BLaER1 treated with 17β-estradiol and CSF1 and Interleukin-3, amounts not matched to agents 10 nM and 100 nM (cell line): ENCODE results near the gene MTA1.

Source experiments
- H3K27ac ChIP-seq, 11 experiments: shearing (Covaris generic); formaldehyde crosslinking; 2 replicates each; pipeline ENCODE4 v1.8.1; 2022
- H3K27me3 ChIP-seq, 11 experiments: shearing (Covaris generic); formaldehyde crosslinking; 2 replicates each; pipeline ENCODE4 v1.8.1; 2022
- H3K36me3 ChIP-seq, 11 experiments: shearing (Covaris generic); formaldehyde crosslinking; 2 replicates each; pipeline ENCODE4 v1.8.1; 2022
- H3K4me1 ChIP-seq, 10 experiments: shearing (Covaris generic); formaldehyde crosslinking; 2 replicates each; pipeline ENCODE4 v1.8.1; 2022
- H3K4me2 ChIP-seq, 11 experiments: shearing (Covaris generic); formaldehyde crosslinking; 2 replicates each; pipeline ENCODE4 v1.8.1; 2022
- H3K4me3 ChIP-seq, 10 experiments: shearing (Covaris generic); formaldehyde crosslinking; 2 replicates each; pipeline ENCODE4 v1.8.1; 2022
- H3K9ac ChIP-seq, 11 experiments: shearing (Covaris generic); formaldehyde crosslinking; 2 replicates each; pipeline ENCODE4 v1.8.1; 2022
- H3K9me3 ChIP-seq, 11 experiments: shearing (Covaris generic); formaldehyde crosslinking; replicated peaks in 1 of 11; 2 replicates each; pipeline ENCODE4 v1.8.1; 2022
- H4K20me1 ChIP-seq, 11 experiments: shearing (Covaris generic); formaldehyde crosslinking; 2 replicates each; pipeline ENCODE4 v1.8.1; 2022
- Cebpa-rat ChIP-seq, 11 experiments: shearing (Covaris generic); IDR thresholded peaks; 2 replicates each; pipeline ENCODE4 v1.8.1; 2022

Gene MTA1

DNA sequence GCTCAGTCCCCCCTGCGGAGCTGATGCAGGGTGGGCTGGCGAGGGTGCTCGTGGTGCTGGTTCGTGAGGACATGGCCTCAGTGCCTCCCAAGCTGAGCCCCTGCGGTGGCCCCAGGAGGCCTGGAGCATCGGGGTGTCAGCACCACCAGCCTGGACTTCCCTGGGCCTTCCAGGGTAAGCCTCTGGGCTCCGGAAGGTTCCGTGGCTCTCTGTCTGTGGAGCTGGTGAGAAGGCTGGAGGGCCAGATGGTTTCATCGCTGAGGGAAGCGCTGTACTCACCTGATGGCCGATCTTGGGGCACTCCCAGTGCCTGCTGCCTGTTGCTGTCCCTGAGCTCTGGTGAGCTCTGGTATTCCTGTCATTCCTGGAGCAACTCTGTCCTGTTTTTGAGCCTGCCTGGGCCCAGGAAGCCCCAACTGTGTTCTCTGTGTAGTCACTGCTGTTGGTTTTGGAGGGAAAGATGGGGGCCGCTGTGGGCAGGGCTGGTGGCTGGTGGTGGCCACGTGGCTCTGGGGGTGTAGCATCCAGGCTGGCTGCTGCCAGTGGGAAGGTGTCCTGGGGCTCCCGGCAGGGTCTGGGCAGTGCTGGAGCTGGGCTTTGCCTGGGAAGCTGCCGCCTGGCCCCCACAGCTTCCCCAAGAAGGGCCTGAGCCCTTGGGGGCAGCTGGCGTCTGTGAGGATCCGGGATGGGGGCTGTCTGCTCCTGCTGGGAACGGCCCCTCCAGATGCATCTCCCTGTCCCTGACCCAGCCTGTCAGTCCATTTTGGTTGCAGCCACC, 18.3 kb downstream of the MTA1 start:
- TF ChIP-seq Cebpa-rat (IDR thresholded peaks at IDR 0.05): no peak
- peak overlapping the region in 1 of 11 experiments; percentile 24; a peak in 1 of 22 replicates for H3K9ac ChIP-seq
- H4K20me1 ChIP-seq: peaks cover 80 to 99% (median 95%) of the 10 kb centered on the region in 11 experiments
- H3K27ac ChIP-seq: peak overlapping the region in 3 of 11 experiments; percentile 6 to 20 (median 15); a peak in 1 of 22 replicates
- H3K36me3 ChIP-seq: peaks cover 52 to 96% (median 81%) of the 10 kb centered on the region in 11 experiments
- H3K4me2 ChIP-seq: peak overlapping the region in 4 of 11 experiments; percentile 16 to 49 (median 36); a peak in 4 of 22 replicates
- H3K27me3 ChIP-seq: no peaks in the 10 kb centered on the region
- H3K4me3 ChIP-seq: no peak overlapping the region
- H3K9me3 ChIP-seq: peaks cover 0 to 44% (median 10%) of the 10 kb centered on the region in 11 experiments; a peak in 11 of 22 replicates
- peaks cover 22 to 71% (median 41%) of the 10 kb centered on the region in 10 experiments for H3K4me1 ChIP-seq

DNA sequence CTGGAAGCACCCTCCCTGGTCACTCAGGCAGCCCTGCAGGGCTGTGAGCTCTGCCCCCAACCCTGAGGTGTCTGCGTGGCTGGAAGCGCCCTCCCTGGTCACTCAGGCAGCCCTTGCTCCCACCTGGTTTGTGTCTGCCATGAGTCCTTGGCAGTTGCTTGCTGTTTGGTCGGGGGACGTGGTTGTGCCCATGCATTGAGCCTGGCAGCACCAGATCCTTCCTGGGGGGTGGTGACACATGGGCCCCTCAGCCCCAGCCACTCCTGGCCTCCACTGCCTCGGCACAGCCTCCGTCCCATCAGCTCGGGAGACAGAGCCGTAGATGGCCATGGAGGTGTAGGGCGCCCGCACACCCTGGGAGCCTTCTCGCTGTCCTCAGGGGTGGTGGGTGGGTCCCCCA, 19.6 kb downstream of the MTA1 start:
- H3K36me3 ChIP-seq: peaks cover 50 to 91% (median 75%) of the 10 kb centered on the region in 11 experiments
- H3K4me1 ChIP-seq: peaks cover 18 to 76% (median 44%) of the 10 kb centered on the region in 10 experiments
- peak overlapping the region in 2 of 11 experiments; percentile 11 to 20; a peak in 1 of 22 replicates for H3K9ac ChIP-seq
- no peak overlapping the region for H3K4me2 ChIP-seq
- peaks cover 69 to 99% (median 93%) of the 10 kb centered on the region in 11 experiments for H4K20me1 ChIP-seq
- TF ChIP-seq Cebpa-rat (IDR thresholded peaks at IDR 0.05): no peak
- peaks cover 0 to 31% (median 5%) of the 10 kb centered on the region in 11 experiments; a peak in 10 of 22 replicates for H3K9me3 ChIP-seq
- no peak overlapping the region for H3K4me3 ChIP-seq
- no peaks in the 10 kb centered on the region for H3K27me3 ChIP-seq
- peak overlapping the region in 1 of 11 experiments; percentile 3; a peak in 1 of 22 replicates for H3K27ac ChIP-seq

- Histone ChIP-seq H3K27me3 (no peaks in the 10 kb centered on the region), H3K36me3 (peaks cover 50 to 84% (median 75%) of the 10 kb centered on the region in 11 experiments), H3K4me1 (peaks cover 17 to 78% (median 46%) of the 10 kb centered on the region in 10 experiments), H3K9ac (no peak overlapping the region), H4K20me1 (peaks cover 65 to 99% (median 95%) of the 10 kb centered on the region in 11 experiments), H3K27ac (peak overlapping the region in 1 of 11 experiments; percentile 3; a peak in 1 of 22 replicates), H3K9me3 (peaks cover 0 to 24% (median 5%) of the 10 kb centered on the region in 11 experiments; a peak in 10 of 22 replicates), H3K4me3 (no peak overlapping the region), H3K4me2 (no peak overlapping the region)
- no peak for TF ChIP-seq Cebpa-rat (IDR thresholded peaks at IDR 0.05)
These were observed 20.3 kb downstream of the MTA1 start for GRCh38 chr14:105439710-105440553.

DNA sequence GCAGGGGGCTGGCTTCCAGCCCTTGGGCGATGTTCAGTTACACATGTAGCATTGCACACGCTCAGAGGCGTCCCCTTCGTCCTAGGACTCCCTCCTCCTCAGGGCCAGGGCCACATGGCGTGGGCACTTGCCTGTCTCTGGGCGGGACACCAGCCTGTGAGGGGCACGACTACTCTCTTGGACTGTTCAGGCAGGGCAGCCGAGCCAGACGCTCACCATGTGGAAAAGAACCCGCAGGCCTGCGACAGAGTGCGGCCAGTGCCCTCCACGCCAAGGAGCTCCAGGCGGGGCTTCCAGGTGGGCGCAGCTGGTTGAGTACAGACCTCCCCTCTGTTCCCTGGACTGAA, 20.9 kb downstream of the MTA1 start:
- peaks cover 66 to 99% (median 95%) of the 10 kb centered on the region in 11 experiments for H4K20me1 ChIP-seq

GRCh38 chr14:105440992-105441391, 21.4 kb downstream of the MTA1 start:
- H3K27me3 ChIP-seq: no peaks in the 10 kb centered on the region
- peaks cover 12 to 78% (median 46%) of the 10 kb centered on the region in 10 experiments for H3K4me1 ChIP-seq
- no peak overlapping the region for H3K9ac ChIP-seq
- no peak for TF ChIP-seq Cebpa-rat (IDR thresholded peaks at IDR 0.05)
- peaks cover 0 to 13% (median 0%) of the 10 kb centered on the region in 11 experiments; a peak in 7 of 22 replicates for H3K9me3 ChIP-seq
- no peak overlapping the region for H3K4me3 ChIP-seq
- H4K20me1 ChIP-seq: peaks cover 66 to 99% (median 95%) of the 10 kb centered on the region in 11 experiments
- 0 out of 22 replicates have a peak overlapping the region, but pooled peaks of 1 of the 11 experiments have one; percentile 10 for H3K4me2 ChIP-seq
- H3K27ac ChIP-seq: no peak overlapping the region
- H3K36me3 ChIP-seq: peaks cover 50 to 77% (median 67%) of the 10 kb centered on the region in 11 experiments

More for the DNA sequence above, 20.9 kb downstream of the MTA1 start:
- TF ChIP-seq Cebpa-rat (IDR thresholded peaks at IDR 0.05): no peak
- peaks cover 16 to 78% (median 46%) of the 10 kb centered on the region in 10 experiments for H3K4me1 ChIP-seq
- H3K36me3 ChIP-seq: peaks cover 50 to 78% (median 71%) of the 10 kb centered on the region in 11 experiments
- no peak overlapping the region for H3K9ac ChIP-seq
- no peaks in the 10 kb centered on the region for H3K27me3 ChIP-seq
- H3K27ac ChIP-seq: no peak overlapping the region
- H3K9me3 ChIP-seq: peaks cover 0 to 18% (median under 1%) of the 10 kb centered on the region in 11 experiments; a peak in 8 of 22 replicates
- no peak overlapping the region for H3K4me3 ChIP-seq
- 0 out of 22 replicates have a peak overlapping the region, but pooled peaks of 1 of the 11 experiments have one; percentile 10 for H3K4me2 ChIP-seq

DNA sequence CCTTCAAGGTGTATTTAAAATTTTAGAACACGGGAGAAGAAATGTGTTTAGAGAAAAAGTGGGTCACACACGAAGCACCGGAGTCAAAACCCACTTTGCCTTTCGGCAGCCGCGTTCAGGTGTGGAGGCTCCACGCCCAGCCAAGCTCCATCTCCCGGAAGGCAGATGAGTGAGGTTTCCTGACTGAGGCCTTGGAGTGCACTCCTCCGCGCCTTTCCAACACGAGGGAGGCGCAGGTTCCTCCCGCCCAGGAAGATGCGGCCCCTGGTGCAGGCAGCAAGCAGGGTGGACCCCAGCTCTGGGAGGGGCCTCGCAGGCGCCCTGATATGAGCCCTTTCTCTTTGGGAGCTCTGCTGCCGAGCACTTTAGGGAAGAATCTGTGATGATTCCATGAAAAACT, 22.5 kb downstream of the MTA1 start:
- Histone ChIP-seq H3K27me3 (no peaks in the 10 kb centered on the region), H3K4me1 (peaks cover 12 to 78% (median 46%) of the 10 kb centered on the region in 10 experiments; a peak in 19 of 20 replicates), H3K27ac (no peak overlapping the region), H3K4me3 (no peak overlapping the region), H3K4me2 (no peak overlapping the region), H3K9me3 (peaks cover 0 to 3% (median 0%) of the 10 kb centered on the region in 11 experiments; a peak in 3 of 22 replicates), H3K9ac (no peak overlapping the region; a peak in 1 of 22 replicates), H4K20me1 (peaks cover 66 to 99% (median 95%) of the 10 kb centered on the region in 11 experiments), H3K36me3 (peaks cover 45 to 77% (median 64%) of the 10 kb centered on the region in 11 experiments)
- TF ChIP-seq Cebpa-rat (IDR thresholded peaks at IDR 0.05): no peak

DNA sequence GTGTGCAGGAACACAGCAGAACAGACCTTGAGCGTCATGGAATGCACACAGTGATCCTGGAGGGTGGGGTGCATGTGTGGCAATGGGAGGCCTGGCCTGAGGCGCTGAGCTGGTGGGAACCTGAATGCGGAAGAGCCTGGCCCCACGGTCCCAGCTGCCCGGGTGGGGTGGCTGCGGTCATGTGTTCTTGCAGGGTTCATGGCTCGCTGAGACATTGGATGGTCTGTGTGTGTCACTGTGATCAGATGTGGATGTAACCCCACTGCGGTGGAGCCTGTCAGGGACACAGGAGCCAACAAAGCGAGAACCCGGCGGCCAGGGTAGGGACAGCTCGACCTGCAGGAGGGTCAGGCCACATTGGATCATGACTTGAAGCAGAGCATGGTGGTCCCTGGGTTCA, 23.2 kb downstream of the MTA1 start:
- Histone ChIP-seq H3K4me3 (no peak overlapping the region), H3K36me3 (peaks cover 39 to 74% (median 58%) of the 10 kb centered on the region in 11 experiments), H3K27me3 (no peaks in the 10 kb centered on the region), H3K27ac (no peak overlapping the region), H3K4me1 (peaks cover 12 to 78% (median 47%) of the 10 kb centered on the region in 10 experiments; a peak in 19 of 20 replicates), H3K9me3 (no peaks in the 10 kb centered on the region), H3K4me2 (no peak overlapping the region), H4K20me1 (peaks cover 66 to 99% (median 95%) of the 10 kb centered on the region in 11 experiments), H3K9ac (no peak overlapping the region)
- no peak for TF ChIP-seq Cebpa-rat (IDR thresholded peaks at IDR 0.05)

GRCh38 chr14:105444859-105445258, 25.2 kb downstream of the MTA1 start:
- TF ChIP-seq Cebpa-rat (IDR thresholded peaks at IDR 0.05): no peak
- H3K36me3 ChIP-seq: peaks cover 34 to 68% (median 48%) of the 10 kb centered on the region in 11 experiments
- peaks cover 64 to 99% (median 95%) of the 10 kb centered on the region in 11 experiments; a peak in 21 of 22 replicates for H4K20me1 ChIP-seq
- peak overlapping the region; percentile 42 to 93 (median 77) for H3K4me2 ChIP-seq
- peak overlapping the region in 4 of 11 experiments; percentile 26 to 60 (median 53); a peak in 8 of 22 replicates for H3K9ac ChIP-seq
- no peak overlapping the region for H3K27ac ChIP-seq
- H3K4me3 ChIP-seq: 0 out of 20 replicates have a peak overlapping the region, but pooled peaks of 1 of the 10 experiments have one; percentile 4
- peaks cover 12 to 73% (median 55%) of the 10 kb centered on the region in 10 experiments; a peak in 19 of 20 replicates for H3K4me1 ChIP-seq
- no peaks in the 10 kb centered on the region for H3K9me3 ChIP-seq
- no peaks in the 10 kb centered on the region for H3K27me3 ChIP-seq
